Spinal cord (tissue), 10 donors: ENCODE results near the gene PINLYP. TPM values are rescaled to one million over a fixed set of nuclear protein-coding genes. Genes with fewer than 3 reads are reported as not detected.

Experiments used
- DNase-seq, 6 donors: peaks; one replicate each; pipeline versions ENCODE4 v3.0.0 to v3.0.0-alpha.2; 2013 to 2015; ENCODE audit warnings: low spot score in 6 of 6, low read depth in 4 of 6
- H3K27ac ChIP-seq: one replicate; pipeline ENCODE4 v1.5.1; 2013; ENCODE audit warnings: low read depth, low read length, control low read depth
- H3K27me3 ChIP-seq: one replicate; pipeline ENCODE4 v1.6.1; 2013; ENCODE audit warnings: low read length; ENCODE audit not compliant: control insufficient read depth, insufficient read depth
- H3K36me3 ChIP-seq: one replicate; pipeline ENCODE4 v1.6.1; 2013; ENCODE audit warnings: low read length; ENCODE audit not compliant: control insufficient read depth, insufficient read depth
- H3K4me1 ChIP-seq: one replicate; pipeline ENCODE4 v1.6.1; 2013; ENCODE audit warnings: low read length; ENCODE audit not compliant: control insufficient read depth, insufficient read depth
- H3K4me3 ChIP-seq: one replicate; pipeline ENCODE4 v1.5.1; 2013; ENCODE audit warnings: low read depth, low read length, control low read depth
- H3K9me3 ChIP-seq: one replicate; pipeline ENCODE4 v1.6.1; 2013; ENCODE audit warnings: low read length; ENCODE audit not compliant: control insufficient read depth, insufficient read depth
- WGBS: methylation state at CpG from one replicate; pipeline ENCODE4 v1.1.5; 2013; ENCODE audit warnings: missing lambda C conversion rate; ENCODE audit not compliant: insufficient coverage; 5-methylcytosine and 5-hydroxymethylcytosine counted together
- polyA plus RNA-seq, 2 donors: library from polyadenylated mRNA; unstranded; fragments of 120-200 nt; gene quantifications; one replicate each; pipeline ENCODE4 v1.2.1, GENCODE V29; 2013; ENCODE audit not compliant: insufficient read length in 2 of 2
- total RNA-seq, 2 donors: library from RNA; depleted of rRNA in 1 of 2; stranded (reverse); fragments of 120-200 nt in 1 of 2; fragments of >200 nt in 1 of 2; gene quantifications; one replicate each; pipeline versions ENCODE4 v1.2.3 to v1.2.4, GENCODE V29; 2013 to 2014
- donor health status: healthy.

The PINLYP gene
- total and polyA plus RNA-seq, 4 donors, result 3.4 to 21.6 (median 13.3) TPM

GRCh38 chr19:43611788-43612187 is 36.2 kb downstream of the PINLYP start, which contains the start of gene SRRM5:
SRRM5 (plus strand) TSS chr19:43612088; CDS start chr19:43612122, 34 bp downstream.
- Histone ChIP-seq H3K4me3 (no peak within 1 kb of the TSS), H3K4me1 (peaks cover 5% of the 10 kb centered on the region), H3K27ac (no peak within 1 kb of the TSS), H3K36me3 (peaks cover 72% of the 10 kb centered on the region), H3K9me3 (no peaks in the 10 kb centered on the region), H3K27me3 (no peaks in the 10 kb centered on the region)
- 100% methylated on average over 3 of the region's 3 CpGs for WGBS
- no peak for DNase-seq

- 95% methylated on average over 10 of the region's 12 CpGs for WGBS
- Histone ChIP-seq H3K27me3 (no peaks in the 10 kb centered on the region), H3K36me3 (peaks cover 70% of the 10 kb centered on the region), H3K4me3 (no peak overlapping the region), H3K9me3 (no peaks in the 10 kb centered on the region), H3K27ac (no peak overlapping the region), H3K4me1 (peaks cover 8% of the 10 kb centered on the region)
- DNase-seq, result no peak
Measured at GRCh38 chr19:43612374-43612773, 36.8 kb downstream of the PINLYP start.

GRCh38 chr19:43616306-43616705 is 40.7 kb downstream of the PINLYP start:
- Histone ChIP-seq H3K4me3 (no peak overlapping the region), H3K36me3 (peaks cover 44% of the 10 kb centered on the region), H3K27ac (no peak overlapping the region), H3K9me3 (no peaks in the 10 kb centered on the region), H3K4me1 (peaks cover 27% of the 10 kb centered on the region), H3K27me3 (no peaks in the 10 kb centered on the region)
- no CpG with 5 or more reads among the region's 1 CpG for WGBS
- DNase-seq, result no peak

GRCh38 chr19:43616954-43617353 is 41.4 kb downstream of the PINLYP start:
- no peak overlapping the region for H3K27ac ChIP-seq
- H3K36me3 ChIP-seq, result peaks cover 38% of the 10 kb centered on the region
- 88% methylated on average over 5 of the region's 6 CpGs for WGBS
- H3K4me3 ChIP-seq, result no peak overlapping the region
- H3K27me3 ChIP-seq, result no peaks in the 10 kb centered on the region
- DNase-seq, result no peak
- peaks cover 27% of the 10 kb centered on the region for H3K4me1 ChIP-seq
- H3K9me3 ChIP-seq, result no peaks in the 10 kb centered on the region

- peaks cover 38% of the 10 kb centered on the region for H3K36me3 ChIP-seq
- peak overlapping the region; percentile 98 for H3K27ac ChIP-seq
- DNase-seq, result peak in 2 of 6 donors; percentile 83 to 88
- peak overlapping the region; percentile 82 for H3K4me3 ChIP-seq
- H3K27me3 ChIP-seq, result no peaks in the 10 kb centered on the region
- no peaks in the 10 kb centered on the region for H3K9me3 ChIP-seq
- 1% methylated on average over 14 of the region's 14 CpGs for WGBS
- H3K4me1 ChIP-seq, result peaks cover 27% of the 10 kb centered on the region
Measured at GRCh38 chr19:43618921-43619261, 43.3 kb downstream of the PINLYP start.

GRCh38 chr19:43619262-43620060 is 43.9 kb downstream of the PINLYP start, which contains the start of gene ZNF428:
ZNF428 (minus strand) TSS chr19:43619629; CDS start chr19:43614304, 5,325 bp downstream.
- no peaks in the 10 kb centered on the region for H3K9me3 ChIP-seq
- peak within 1 kb of the TSS; percentile 98 for H3K27ac ChIP-seq
- peaks cover 27% of the 10 kb centered on the region for H3K4me1 ChIP-seq
- peak within 1 kb of the TSS; percentile 82 for H3K4me3 ChIP-seq
- under 1% methylated on average over 81 of the region's 81 CpGs for WGBS
- DNase-seq, result peak; percentile 85 to 99 (median 93)
- H3K27me3 ChIP-seq, result no peaks in the 10 kb centered on the region
- peaks cover 38% of the 10 kb centered on the region for H3K36me3 ChIP-seq

GRCh38 chr19:43620061-43621001 is 44.7 kb downstream of the PINLYP start:
- Histone ChIP-seq H3K36me3 (peaks cover 40% of the 10 kb centered on the region), H3K27me3 (no peaks in the 10 kb centered on the region), H3K27ac (peak overlapping the region; percentile 98), H3K4me3 (peak overlapping the region; percentile 82), H3K9me3 (no peaks in the 10 kb centered on the region), H3K4me1 (peaks cover 27% of the 10 kb centered on the region)
- no peak for DNase-seq
- 37% methylated on average over 16 of the region's 23 CpGs for WGBS

- 86% methylated on average over 1 of the region's 4 CpGs for WGBS
- peaks cover 53% of the 10 kb centered on the region for H3K36me3 ChIP-seq
- peaks cover 30% of the 10 kb centered on the region for H3K4me1 ChIP-seq
- H3K4me3 ChIP-seq, result no peak overlapping the region
- H3K27me3 ChIP-seq, result no peaks in the 10 kb centered on the region
- H3K9me3 ChIP-seq, result no peaks in the 10 kb centered on the region
- no peak for DNase-seq
- H3K27ac ChIP-seq, result no peak overlapping the region
Measured at GRCh38 chr19:43622070-43622469, 46.5 kb downstream of the PINLYP start.

- Histone ChIP-seq H3K36me3 (peaks cover 60% of the 10 kb centered on the region), H3K27ac (no peak overlapping the region), H3K9me3 (no peaks in the 10 kb centered on the region), H3K27me3 (no peaks in the 10 kb centered on the region), H3K4me1 (peaks cover 29% of the 10 kb centered on the region), H3K4me3 (no peak overlapping the region)
- DNase-seq, result no peak
- WGBS, result no CpG with 5 or more reads among the region's 1 CpG
Measured at GRCh38 chr19:43622956-43623355, 47.4 kb downstream of the PINLYP start.
